RWPE1 (cell line): Measurements from ENCODE around the gene SUN1.
"Not testable (repeated sequence)": the region's sequence is repeated elsewhere in the genome, so short reads cannot be mapped to it uniquely, and the experiment has no call there.

ENCODE experiments used
- CTCF ChIA-PET: fragments of 350-600 bp; sonication (Branson Sonifier 250); formaldehyde crosslinking; extraction: SDS; loops from one replicate; lab custom pipeline; 2021; lab: Yijun Ruan, JAX
- POLR2A ChIA-PET: fragments of 400-600 bp; formaldehyde crosslinking; extraction: SDS; loops from one replicate; lab custom pipeline; 2020; ENCODE audit warnings: antibody characterized with exemption; ENCODE audit not compliant: low non-redundant PET; lab: Yijun Ruan, JAX
- DNase-seq: peaks from one replicate; pipeline ENCODE4 v3.0.0; 2012; ENCODE audit warnings: low spot score
- H3K27ac ChIP-seq: fragments of 450-650 bp; 2 replicates; pipeline ENCODE4 v1.5.1; 2017
- CTCF ChIP-seq: fragments of 450-650 bp; conservative IDR thresholded peaks from 2 replicates; pipeline ENCODE4 v1.5.1; 2017; ENCODE audit warnings: low read depth, mild to moderate bottlenecking

The SUN1 gene

GRCh38 chr7:908591-909357 is 76.5 kb downstream of the SUN1 start:
- H3K27ac ChIP-seq, POLR2A ChIA-PET: not testable (repeated sequence)
- CTCF ChIA-PET, result interaction anchor here (0.5 to 2.1 kb wide), 13 partner anchors 9 to 565 kb away, joined by 3 to 7 read pairs (median 4); partner anchors contain the start of gene ADAP1
- peak; percentile 44 for DNase-seq
- peak; percentile 89 for TF ChIP-seq CTCF

- CTCF ChIA-PET, result interaction anchor here (0.5 to 2.1 kb wide), 14 partner anchors 8 to 565 kb away, joined by 3 to 8 read pairs (median 5); partner anchors contain the start of genes ADAP1 and GPR146
- no peak for TF ChIP-seq CTCF
- POLR2A ChIA-PET, result no interaction called here
- DNase-seq, result peak; percentile 28
- no peak overlapping the region for H3K27ac ChIP-seq
Observed at GRCh38 chr7:909358-910329, 77.4 kb downstream of the SUN1 start.

- ChIA-PET POLR2A (no interaction called here), CTCF (interaction anchor here (0.6 to 1.3 kb wide), 5 partner anchors 44 to 270 kb away, joined by 3 to 8 read pairs (median 7); partner anchors contain the start of genes ADAP1 and GPR146)
- no peak for DNase-seq
- H3K27ac ChIP-seq, result no peak overlapping the region
- TF ChIP-seq CTCF, result no peak
Observed at GRCh38 chr7:910441-910861, 78.2 kb downstream of the SUN1 start.

GRCh38 chr7:910931-911431 is 78.7 kb downstream of the SUN1 start:
- POLR2A ChIA-PET, result no interaction called here
- DNase-seq, result no peak
- no peak overlapping the region for H3K27ac ChIP-seq
- CTCF ChIA-PET, result interaction anchor here (0.6 to 1.3 kb wide), 4 partner anchors 43 to 270 kb away, joined by 3 to 8 read pairs (median 6); partner anchors contain the start of gene ADAP1
- no peak for TF ChIP-seq CTCF

- ChIA-PET POLR2A (no interaction called here), CTCF (no interaction called here)
- DNase-seq, result no peak
- TF ChIP-seq CTCF, result no peak
- H3K27ac ChIP-seq, result no peak overlapping the region
Observed at GRCh38 chr7:911791-912480, 79.7 kb downstream of the SUN1 start.
